CD4-positive, alpha-beta memory T cell (primary cell): Measurements from ENCODE around the gene ETHE1. TPM values are rescaled to one million over a fixed set of nuclear protein-coding genes. Genes with fewer than 3 reads are reported as not detected.
A peak's percentile ranks its signal among the peaks of the same experiment; 100 is the strongest.

Experiments used
- CTCF ChIA-PET: fragments of 350-600 bp; sonication (Branson Sonifier 250); formaldehyde crosslinking; loops from one replicate; lab custom pipeline; 2021; ENCODE audit warnings: inconsistent platforms; ENCODE audit not compliant: partially characterized antibody; lab: Charles Lee
- POLR2A ChIA-PET: fragments of 350-600 bp; sonication (Branson Sonifier 250); formaldehyde crosslinking; loops from one replicate; lab custom pipeline; 2021; ENCODE audit not compliant: partially characterized antibody; lab: Charles Lee
- DNase-seq, 5 donors: peaks; one replicate each; pipeline versions ENCODE4 v3.0.0 to v3.0.0-alpha.2; 2020 to 2022; ENCODE audit warnings: mixed read lengths in 1 of 5
- H3K27ac ChIP-seq: one replicate; pipeline ENCODE4 v1.7.0; 2013; ENCODE audit warnings: low read depth, low read length
- H3K27me3 ChIP-seq: 2 replicates; pipeline ENCODE4 v1.7.0; 2013; ENCODE audit warnings: mild to moderate bottlenecking, low read length, moderate library complexity; ENCODE audit not compliant: insufficient read depth
- H3K36me3 ChIP-seq: 2 replicates; pipeline ENCODE4 v1.7.0; 2013; ENCODE audit warnings: mild to moderate bottlenecking, low read length, moderate library complexity; ENCODE audit not compliant: insufficient read depth
- H3K4me1 ChIP-seq: 2 replicates; pipeline ENCODE4 v1.7.0; 2013; ENCODE audit warnings: mild to moderate bottlenecking, low read length, moderate library complexity; ENCODE audit not compliant: insufficient read depth
- H3K4me3 ChIP-seq, 2 donors: one replicate each; pipeline ENCODE4 v1.7.0; 2013; ENCODE audit warnings: low read length in 2 of 2, mild to moderate bottlenecking in 1 of 2
- H3K9me3 ChIP-seq, 2 donors: one replicate each; pipeline ENCODE4 v1.7.0; 2013; ENCODE audit warnings: low read length in 2 of 2, control low read depth in 1 of 2; ENCODE audit not compliant: control insufficient read depth in 1 of 2
- H3K27ac Mint-ChIP-seq, 7 donors: one replicate each; pipeline ENCODE4 v1.8.0; 2020 to 2021; ENCODE audit warnings: mixed read lengths in 7 of 7, mild to moderate bottlenecking in 6 of 7, inconsistent platforms in 3 of 7, moderate library complexity in 3 of 7
- H3K27me3 Mint-ChIP-seq, 2 donors: one replicate each; pipeline ENCODE4 v1.8.0; 2020 to 2021; ENCODE audit warnings: mixed read lengths in 2 of 2
- H3K36me3 Mint-ChIP-seq, 2 donors: one replicate each; pipeline ENCODE4 v1.8.0; 2020 to 2021; ENCODE audit warnings: mixed read lengths in 2 of 2, inconsistent platforms in 1 of 2, mild to moderate bottlenecking in 1 of 2
- H3K4me1 Mint-ChIP-seq, 4 donors: one replicate each; pipeline ENCODE4 v1.8.0; 2020 to 2021; ENCODE audit warnings: mixed read lengths in 4 of 4, mild to moderate bottlenecking in 1 of 4
- H3K4me3 Mint-ChIP-seq, 8 donors: one replicate each; pipeline ENCODE4 v1.8.0; 2020 to 2021; ENCODE audit warnings: mixed read lengths in 8 of 8, mild to moderate bottlenecking in 7 of 8, moderate library complexity in 6 of 8, inconsistent platforms in 3 of 8
- H3K9me3 Mint-ChIP-seq, 8 donors: one replicate each; pipeline ENCODE4 v1.8.0; 2020 to 2021; ENCODE audit warnings: mixed read lengths in 8 of 8, mild to moderate bottlenecking in 5 of 8, inconsistent platforms in 3 of 8, moderate library complexity in 1 of 8
- intact Hi-C: fragments of 100-400 bp; cut with micrococcal nuclease; formaldehyde crosslinking; loops from one replicate; pipeline ENCODE4 v1.15.1; 2023
- polyA plus RNA-seq, 2 donors: library from polyadenylated mRNA; unstranded; fragments of 300-500 nt; fragmentation: Illumina TruSeq; gene quantifications; one replicate each; pipeline ENCODE4 v1.2.3, GENCODE V29; 2021
- total RNA-seq, 2 experiments: library from RNA; stranded (reverse); gene quantifications; one replicate each; pipeline ENCODE4 v1.2.3, GENCODE V29; 2021

The ETHE1 gene
- total and polyA plus RNA-seq, 4 experiments from 2014 or later = 23.9 to 80.7 (median 54.1) TPM

GRCh38 chr19:43498233-43498842 lies 28.7 kb downstream of the ETHE1 start:
- Histone ChIP-seq H3K27ac (no peak overlapping the region), H3K9me3 (no peaks in the 10 kb centered on the region), H3K36me3 (peaks cover 6% of the 10 kb centered on the region), H3K27me3 (no peaks in the 10 kb centered on the region), H3K4me1 (peaks cover 7% of the 10 kb centered on the region), H3K4me3 (no peak overlapping the region)
- Mint-ChIP-seq H3K9me3 (no peaks in the 10 kb centered on the region), H3K4me3 (peak overlapping the region in 1 of 8 donors; percentile 4), H3K27me3 (no peaks in the 10 kb centered on the region), H3K4me1 (peaks cover 8 to 23% (median 17%) of the 10 kb centered on the region in 4 donors), H3K36me3 (peaks cover 31 to 32% of the 10 kb centered on the region in 2 donors), H3K27ac (peak overlapping the region in 3 of 7 donors; percentile 25 to 87 (median 54))
- DNase-seq = no peak
- ChIA-PET POLR2A (interaction anchor here (0.8 kb wide), 1 partner anchor 22 kb away, joined by 5 read pairs; no protein-coding TSS in a partner anchor), CTCF (interaction anchor here (2.0 kb wide), 1 partner anchor 51 kb away, joined by 6 read pairs; no protein-coding TSS in a partner anchor)
- intact Hi-C loops = no loop called here

GRCh38 chr19:43496960-43497359 lies 30.0 kb downstream of the ETHE1 start:
- ChIA-PET CTCF (interaction anchor here (1.1 to 1.4 kb wide), 2 partner anchors 17 to 65 kb away, joined by 3 to 4 read pairs; no protein-coding TSS in a partner anchor), POLR2A (no interaction called here)
- no peak overlapping the region for H3K4me3 ChIP-seq
- H3K9me3 ChIP-seq = no peaks in the 10 kb centered on the region
- peak overlapping the region in 1 of 7 donors; percentile 38 for H3K27ac Mint-ChIP-seq
- no peak overlapping the region for H3K27ac ChIP-seq
- no peaks in the 10 kb centered on the region for H3K9me3 Mint-ChIP-seq
- no peaks in the 10 kb centered on the region for H3K27me3 ChIP-seq
- peak overlapping the region in 1 of 8 donors; percentile 16 for H3K4me3 Mint-ChIP-seq
- no peaks in the 10 kb centered on the region for H3K27me3 Mint-ChIP-seq
- peaks cover 6% of the 10 kb centered on the region for H3K36me3 ChIP-seq
- DNase-seq = no peak
- H3K4me1 Mint-ChIP-seq = peaks cover 3 to 9% (median 7%) of the 10 kb centered on the region in 4 donors
- intact Hi-C loops = no loop called here
- no peaks in the 10 kb centered on the region for H3K4me1 ChIP-seq
- peaks cover 27% of the 10 kb centered on the region in 2 donors for H3K36me3 Mint-ChIP-seq

GRCh38 chr19:43495082-43495481 lies 31.9 kb downstream of the ETHE1 start:
- no peak overlapping the region for H3K4me3 ChIP-seq
- H3K9me3 Mint-ChIP-seq = no peaks in the 10 kb centered on the region
- no peak overlapping the region for H3K27ac ChIP-seq
- H3K27ac Mint-ChIP-seq = peak overlapping the region in 1 of 7 donors; percentile 29
- H3K4me1 Mint-ChIP-seq = peaks cover 2 to 9% (median 3%) of the 10 kb centered on the region in 4 donors
- POLR2A ChIA-PET = interaction anchor here (1.4 kb wide), 2 partner anchors 9 to 48 kb away, joined by 3 to 10 read pairs; partner anchors contain the start of gene PHLDB3
- intact Hi-C loops = no loop called here
- peaks cover 24 to 27% of the 10 kb centered on the region in 2 donors for H3K36me3 Mint-ChIP-seq
- CTCF ChIA-PET = interaction anchor here (1.1 kb wide), 1 partner anchor 48 kb away, joined by 3 read pairs; no protein-coding TSS in a partner anchor
- DNase-seq = no peak
- no peaks in the 10 kb centered on the region for H3K27me3 Mint-ChIP-seq
- H3K27me3 ChIP-seq = no peaks in the 10 kb centered on the region
- H3K36me3 ChIP-seq = peaks cover 6% of the 10 kb centered on the region
- no peaks in the 10 kb centered on the region for H3K9me3 ChIP-seq
- H3K4me3 Mint-ChIP-seq = no peak overlapping the region
- H3K4me1 ChIP-seq = no peaks in the 10 kb centered on the region

- Mint-ChIP-seq H3K27me3 (no peaks in the 10 kb centered on the region), H3K9me3 (no peaks in the 10 kb centered on the region), H3K4me3 (no peak overlapping the region), H3K36me3 (peaks cover 10 to 12% of the 10 kb centered on the region in 2 donors), H3K27ac (peak overlapping the region in 2 of 7 donors; percentile 22 to 57), H3K4me1 (peaks cover 0 to 4% (median under 1%) of the 10 kb centered on the region in 4 donors)
- Histone ChIP-seq H3K9me3 (no peaks in the 10 kb centered on the region), H3K36me3 (peaks cover 6% of the 10 kb centered on the region), H3K27ac (no peak overlapping the region), H3K4me3 (no peak overlapping the region), H3K4me1 (no peaks in the 10 kb centered on the region), H3K27me3 (no peaks in the 10 kb centered on the region)
- intact Hi-C loops = no loop called here
- ChIA-PET POLR2A (no interaction called here), CTCF (interaction anchor here (0.7 to 3.8 kb wide), 3 partner anchors 29 to 43 kb away, joined by 3 to 18 read pairs (median 5); no protein-coding TSS in a partner anchor)
- DNase-seq = no peak
Measured at GRCh38 chr19:43490759-43491158, 36.2 kb downstream of the ETHE1 start.

GRCh38 chr19:43489979-43490599 lies 36.9 kb downstream of the ETHE1 start:
- H3K27ac ChIP-seq = no peak overlapping the region
- H3K4me3 Mint-ChIP-seq = no peak overlapping the region
- no peak for DNase-seq
- H3K27me3 ChIP-seq = no peaks in the 10 kb centered on the region
- no peak overlapping the region for H3K4me3 ChIP-seq
- H3K27me3 Mint-ChIP-seq = no peaks in the 10 kb centered on the region
- peaks cover 5 to 9% of the 10 kb centered on the region in 2 donors for H3K36me3 Mint-ChIP-seq
- H3K9me3 ChIP-seq = no peaks in the 10 kb centered on the region
- H3K4me1 ChIP-seq = no peaks in the 10 kb centered on the region
- peaks cover 0 to 3% (median under 1%) of the 10 kb centered on the region in 4 donors for H3K4me1 Mint-ChIP-seq
- H3K36me3 ChIP-seq = peaks cover 6% of the 10 kb centered on the region
- H3K27ac Mint-ChIP-seq = peak overlapping the region in 2 of 7 donors; percentile 58 to 72
- intact Hi-C loops = no loop called here
- ChIA-PET POLR2A (no interaction called here), CTCF (interaction anchor here (0.7 to 3.8 kb wide), 3 partner anchors 30 to 43 kb away, joined by 3 to 18 read pairs (median 5); no protein-coding TSS in a partner anchor)
- H3K9me3 Mint-ChIP-seq = no peaks in the 10 kb centered on the region

GRCh38 chr19:43489310-43489709 lies 37.7 kb downstream of the ETHE1 start:
- H3K27me3 ChIP-seq = no peaks in the 10 kb centered on the region
- H3K4me1 ChIP-seq = no peaks in the 10 kb centered on the region
- H3K4me3 Mint-ChIP-seq = no peak overlapping the region
- H3K27ac ChIP-seq = no peak overlapping the region
- H3K27me3 Mint-ChIP-seq = no peaks in the 10 kb centered on the region
- intact Hi-C loops = no loop called here
- H3K36me3 ChIP-seq = peaks cover under 1% of the 10 kb centered on the region
- H3K27ac Mint-ChIP-seq = peak overlapping the region in 5 of 7 donors; percentile 15 to 72 (median 57)
- H3K36me3 Mint-ChIP-seq = peaks cover under 1 to 6% of the 10 kb centered on the region in 2 donors
- H3K9me3 ChIP-seq = no peaks in the 10 kb centered on the region
- H3K4me1 Mint-ChIP-seq = peaks cover 0 to 3% (median under 1%) of the 10 kb centered on the region in 4 donors
- DNase-seq = no peak
- ChIA-PET POLR2A (no interaction called here), CTCF (no interaction called here)
- no peak overlapping the region for H3K4me3 ChIP-seq
- H3K9me3 Mint-ChIP-seq = no peaks in the 10 kb centered on the region

GRCh38 chr19:43488179-43488578 lies 38.8 kb downstream of the ETHE1 start:
- ChIA-PET CTCF (no interaction called here), POLR2A (interaction anchor here (1.0 kb wide), 1 partner anchor 41 kb away, joined by 4 read pairs; no protein-coding TSS in a partner anchor)
- H3K27ac Mint-ChIP-seq = no peak overlapping the region
- H3K4me3 ChIP-seq = no peak overlapping the region
- no peaks in the 10 kb centered on the region for H3K4me1 ChIP-seq
- H3K4me3 Mint-ChIP-seq = no peak overlapping the region
- intact Hi-C loops = no loop called here
- H3K9me3 Mint-ChIP-seq = no peaks in the 10 kb centered on the region
- H3K36me3 ChIP-seq = no peaks in the 10 kb centered on the region
- H3K27me3 Mint-ChIP-seq = no peaks in the 10 kb centered on the region
- DNase-seq = no peak
- H3K27ac ChIP-seq = no peak overlapping the region
- no peaks in the 10 kb centered on the region for H3K27me3 ChIP-seq
- no peaks in the 10 kb centered on the region for H3K9me3 ChIP-seq
- peaks cover 0 to 3% (median under 1%) of the 10 kb centered on the region in 4 donors for H3K4me1 Mint-ChIP-seq
- H3K36me3 Mint-ChIP-seq = peaks cover 0 to 5% of the 10 kb centered on the region in 2 donors
